Measurements from ENCODE around the gene NAPEPLD. TPM values are rescaled to one million over a fixed set of nuclear protein-coding genes. Genes with fewer than 3 reads are reported as not detected.

NAPEPLD gene
- total and polyA plus RNA-seq, 2 donors (not counting 1 experiment from before 2014, with no cell fraction given): 5.7 to 9.2 TPM

DNA sequence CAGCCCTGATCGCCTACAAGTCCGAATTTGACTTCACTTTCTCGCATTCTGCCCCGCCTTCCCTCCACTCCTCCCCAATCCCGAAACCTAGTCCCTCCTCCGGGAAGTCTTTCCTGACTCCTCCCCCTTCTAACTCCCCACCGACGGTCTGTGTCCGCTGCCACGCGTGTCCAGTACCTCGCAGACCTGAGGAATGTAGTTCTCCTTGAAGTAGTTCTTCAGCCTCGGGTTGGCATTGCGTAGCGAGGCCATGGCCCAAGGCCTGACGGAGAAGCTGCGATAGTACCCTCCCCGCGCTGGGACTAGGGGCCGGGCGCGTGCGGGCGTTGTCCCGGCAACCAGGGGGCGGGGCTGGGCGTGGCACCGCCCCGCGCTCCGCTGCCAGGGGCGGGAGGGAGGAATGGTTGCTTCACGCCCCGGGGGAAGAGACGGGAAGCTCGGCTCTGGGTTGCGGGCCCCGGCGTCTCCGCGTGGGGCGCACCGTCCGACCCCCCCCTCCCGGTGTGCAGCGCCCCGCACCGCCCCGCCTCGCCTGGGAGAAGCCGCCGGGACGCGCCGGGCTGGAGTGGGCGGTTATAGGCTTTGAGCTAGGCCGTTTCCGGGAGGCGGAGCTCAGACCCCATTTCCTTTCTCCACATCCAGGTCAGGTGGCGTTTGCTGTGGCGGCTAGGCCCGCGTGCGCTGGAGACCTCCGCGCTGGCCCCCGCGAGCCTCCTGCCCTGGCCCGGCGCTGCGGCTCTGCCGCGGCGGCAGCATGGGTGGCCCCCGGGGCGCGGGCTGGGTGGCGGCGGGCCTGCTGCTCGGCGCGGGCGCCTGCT, 74.2 kb downstream of the NAPEPLD start, which contains the start of the genes ARMC10 and FBXL13:
ARMC10 (plus strand) TSS at position 622 of the 818 bp plus-strand sequence; CDS start at position 755, 133 bp downstream.
FBXL13 (minus strand) TSS at position 278 of the 818 bp plus-strand sequence.
- Histone ChIP-seq H3K9ac (ENCODE audit: insufficient read depth, low read length) (peak within 1 kb of the TSS; percentile 66), H3K36me3 (ENCODE audit: control insufficient read depth, insufficient read depth, low read length) (no peaks in the 10 kb centered on the region), H3K4me2 (ENCODE audit: extremely low read depth, insufficient read depth, low read length) (peak within 1 kb of the TSS; percentile 96), H3K4me3 (replicated peaks in 1 of 4; ENCODE audit: control extremely low read depth in 1 of 4, insufficient read depth in 1 of 4, low read depth in 3 of 4, low read length in 4 of 4) (peak within 1 kb of the TSS; percentile 78 to 92 (median 92)), H3K4me1 (ENCODE audit: control insufficient read depth, extremely low read depth, insufficient read depth, low read length) (peaks cover 2% of the 10 kb centered on the region), H3K27me3 (ENCODE audit: control insufficient read depth, insufficient read depth, low read length) (no peaks in the 10 kb centered on the region), H3K79me2 (ENCODE audit: control insufficient read depth, insufficient read depth, low read length) (peaks cover 22% of the 10 kb centered on the region), H4K20me1 (ENCODE audit: control insufficient read depth, extremely low read depth, insufficient read depth, low read length) (no peaks in the 10 kb centered on the region), H3K9me3 (ENCODE audit: control insufficient read depth, insufficient read depth, low read depth, low read length) (no peaks in the 10 kb centered on the region), H3K27ac (ENCODE audit: insufficient read depth, low read length) (peak within 1 kb of the TSS; percentile 81), H2AFZ (ENCODE audit: low read length) (peak within 1 kb of the TSS; percentile 100)
- no peak for TF ChIP-seq EZH2 (IDR thresholded peaks at IDR 0.05; ENCODE audit: low read length, missing control alignments)
- TF ChIP-seq, protein P1, sequence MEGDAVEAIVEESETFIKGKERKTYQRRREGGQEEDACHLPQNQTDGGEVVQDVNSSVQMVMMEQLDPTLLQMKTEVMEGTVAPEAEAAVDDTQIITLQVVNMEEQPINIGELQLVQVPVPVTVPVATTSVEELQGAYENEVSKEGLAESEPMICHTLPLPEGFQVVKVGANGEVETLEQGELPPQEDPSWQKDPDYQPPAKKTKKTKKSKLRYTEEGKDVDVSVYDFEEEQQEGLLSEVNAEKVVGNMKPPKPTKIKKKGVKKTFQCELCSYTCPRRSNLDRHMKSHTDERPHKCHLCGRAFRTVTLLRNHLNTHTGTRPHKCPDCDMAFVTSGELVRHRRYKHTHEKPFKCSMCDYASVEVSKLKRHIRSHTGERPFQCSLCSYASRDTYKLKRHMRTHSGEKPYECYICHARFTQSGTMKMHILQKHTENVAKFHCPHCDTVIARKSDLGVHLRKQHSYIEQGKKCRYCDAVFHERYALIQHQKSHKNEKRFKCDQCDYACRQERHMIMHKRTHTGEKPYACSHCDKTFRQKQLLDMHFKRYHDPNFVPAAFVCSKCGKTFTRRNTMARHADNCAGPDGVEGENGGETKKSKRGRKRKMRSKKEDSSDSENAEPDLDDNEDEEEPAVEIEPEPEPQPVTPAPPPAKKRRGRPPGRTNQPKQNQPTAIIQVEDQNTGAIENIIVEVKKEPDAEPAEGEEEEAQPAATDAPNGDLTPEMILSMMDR (conservative IDR thresholded peaks at IDR 0.05 in 1 of 2, IDR thresholded peaks at IDR 0.05 in 1 of 2; ENCODE audit: low read depth in 1 of 2, low read length in 2 of 2): peak in 1 of 2 donors; percentile 14
- peak; percentile 88 to 89 for DNase-seq (ENCODE audit: low read depth in 2 of 2)

DNA sequence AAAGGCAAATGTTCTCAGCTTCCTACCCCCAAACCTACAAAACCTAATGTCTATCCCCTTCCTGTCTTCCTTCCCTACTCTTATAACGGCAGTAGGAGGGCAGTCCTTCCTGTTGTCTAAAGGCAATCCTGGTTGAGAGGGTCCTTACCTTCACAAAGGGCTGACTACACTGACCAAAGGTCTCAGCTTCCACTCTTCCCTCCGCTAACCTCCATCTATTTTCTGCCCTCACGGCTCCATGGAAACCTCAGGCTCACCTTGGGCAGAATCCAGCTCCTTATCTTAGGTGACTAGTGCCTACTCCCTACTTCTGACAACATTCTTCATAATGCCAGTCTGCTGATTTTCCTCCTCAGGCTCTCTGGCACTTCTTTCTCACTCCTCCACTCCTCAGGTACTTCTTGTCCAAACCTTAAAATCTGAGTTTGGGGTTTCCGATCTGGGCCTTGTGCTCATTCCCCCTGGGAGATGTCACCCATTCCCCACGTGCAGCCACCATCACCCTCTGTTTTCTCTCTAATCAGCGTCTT, 74.8 kb downstream of the NAPEPLD start:
- peak overlapping the region; percentile 100 for H2AFZ ChIP-seq (ENCODE audit: low read length)
- H3K4me1 ChIP-seq (ENCODE audit: control insufficient read depth, extremely low read depth, insufficient read depth, low read length): peaks cover 2% of the 10 kb centered on the region
- DNase-seq (ENCODE audit: low read depth in 2 of 2): no peak
- no peaks in the 10 kb centered on the region for H3K36me3 ChIP-seq (ENCODE audit: control insufficient read depth, insufficient read depth, low read length)
- TF ChIP-seq, protein P1 (conservative IDR thresholded peaks at IDR 0.05 in 1 of 2, IDR thresholded peaks at IDR 0.05 in 1 of 2; ENCODE audit: low read depth in 1 of 2, low read length in 2 of 2): no peak
- TF ChIP-seq EZH2 (IDR thresholded peaks at IDR 0.05; ENCODE audit: low read length, missing control alignments): no peak
- H3K27ac ChIP-seq (ENCODE audit: insufficient read depth, low read length): peak overlapping the region; percentile 68
- H4K20me1 ChIP-seq (ENCODE audit: control insufficient read depth, extremely low read depth, insufficient read depth, low read length): no peaks in the 10 kb centered on the region
- peak overlapping the region; percentile 58 to 92 (median 72) for H3K4me3 ChIP-seq (replicated peaks in 1 of 4; ENCODE audit: control extremely low read depth in 1 of 4, insufficient read depth in 1 of 4, low read depth in 3 of 4, low read length in 4 of 4)
- no peaks in the 10 kb centered on the region for H3K9me3 ChIP-seq (ENCODE audit: control insufficient read depth, insufficient read depth, low read depth, low read length)
- H3K79me2 ChIP-seq (ENCODE audit: control insufficient read depth, insufficient read depth, low read length): peaks cover 22% of the 10 kb centered on the region
- peak overlapping the region; percentile 94 for H3K4me2 ChIP-seq (ENCODE audit: extremely low read depth, insufficient read depth, low read length)
- H3K9ac ChIP-seq (ENCODE audit: insufficient read depth, low read length): peak overlapping the region; percentile 64
- H3K27me3 ChIP-seq (ENCODE audit: control insufficient read depth, insufficient read depth, low read length): no peaks in the 10 kb centered on the region

DNA sequence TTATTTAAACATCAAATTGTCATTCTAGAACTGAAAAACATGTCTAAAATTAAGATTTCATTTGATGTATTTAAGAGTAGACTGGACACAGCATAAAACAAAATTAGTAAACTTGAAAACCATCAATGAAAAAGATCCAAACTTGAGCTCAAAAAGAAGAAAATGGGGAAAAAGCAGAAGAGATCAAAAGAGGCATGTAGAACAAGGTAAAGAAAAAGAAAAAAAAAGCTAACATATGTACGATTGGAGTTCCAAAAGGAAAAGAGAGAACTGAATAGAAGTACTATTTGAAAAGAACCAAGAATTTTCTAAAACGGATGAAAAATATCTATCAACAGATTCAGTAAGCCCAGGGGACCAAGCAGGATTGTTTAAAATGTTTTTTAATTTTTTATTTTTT, 77.9 kb downstream of the NAPEPLD start:
- Histone ChIP-seq H3K27me3 (ENCODE audit: control insufficient read depth, insufficient read depth, low read length) (no peaks in the 10 kb centered on the region), H2AFZ (ENCODE audit: low read length) (no peak overlapping the region), H4K20me1 (ENCODE audit: control insufficient read depth, extremely low read depth, insufficient read depth, low read length) (no peaks in the 10 kb centered on the region), H3K4me3 (replicated peaks in 1 of 4; ENCODE audit: control extremely low read depth in 1 of 4, insufficient read depth in 1 of 4, low read depth in 3 of 4, low read length in 4 of 4) (no peak overlapping the region), H3K9ac (ENCODE audit: insufficient read depth, low read length) (no peak overlapping the region), H3K4me1 (ENCODE audit: control insufficient read depth, extremely low read depth, insufficient read depth, low read length) (peaks cover 2% of the 10 kb centered on the region), H3K9me3 (ENCODE audit: control insufficient read depth, insufficient read depth, low read depth, low read length) (no peaks in the 10 kb centered on the region), H3K79me2 (ENCODE audit: control insufficient read depth, insufficient read depth, low read length) (peaks cover 5% of the 10 kb centered on the region), H3K4me2 (ENCODE audit: extremely low read depth, insufficient read depth, low read length) (no peak overlapping the region), H3K36me3 (ENCODE audit: control insufficient read depth, insufficient read depth, low read length) (no peaks in the 10 kb centered on the region), H3K27ac (ENCODE audit: insufficient read depth, low read length) (no peak overlapping the region)
- DNase-seq (ENCODE audit: low read depth in 2 of 2): no peak
- TF ChIP-seq EZH2 (IDR thresholded peaks at IDR 0.05; ENCODE audit: low read length, missing control alignments): no peak
- TF ChIP-seq, protein P1 (conservative IDR thresholded peaks at IDR 0.05 in 1 of 2, IDR thresholded peaks at IDR 0.05 in 1 of 2; ENCODE audit: low read depth in 1 of 2, low read length in 2 of 2): no peak
